OCI-M2 (cell line): ENCODE measurements around the gene RNASE12.

Source experiments
- DNase-seq: peaks from one replicate; lab custom pipeline; 2025; ENCODE audit not compliant: unreplicated experiment; lab: John Stamatoyannopoulos, UW

The RNASE12 gene

GRCh38 chr14:20546877-20547276 lies 44.3 kb downstream of the RNASE12 start:
- no peak for DNase-seq
